ENCODE measurements around the gene INTS4.
"Not testable (repeated sequence)": the region's sequence is repeated elsewhere in the genome, so short reads cannot be mapped to it uniquely, and the experiment has no call there.

Gene INTS4

GRCh38 chr11:77994434-77995362 lies at the start of gene INTS4:
Gene INTS4, minus strand, starts transcription at chr11:77994668. Its CDS starts 25 bp downstream, at chr11:77994643.
- DNase-seq (ENCODE audit: low spot score), result peak; percentile 100

- DNase-seq (ENCODE audit: low spot score), result no peak
Measured at GRCh38 chr11:78041843-78042440, 47.5 kb upstream of the INTS4 start.

GRCh38 chr11:78041380-78041719 lies 46.9 kb upstream of the INTS4 start:
- DNase-seq (ENCODE audit: low spot score), result not testable (repeated sequence)

- DNase-seq (ENCODE audit: low spot score), result no peak
Measured at GRCh38 chr11:78040691-78041379, 46.4 kb upstream of the INTS4 start.

- DNase-seq (ENCODE audit: low spot score), result peak; percentile 78
Measured at GRCh38 chr11:78039919-78040671, 45.6 kb upstream of the INTS4 start.

GRCh38 chr11:78039391-78039918 lies 45.0 kb upstream of the INTS4 start:
- no peak for DNase-seq (ENCODE audit: low spot score)

GRCh38 chr11:78038697-78039313 lies 44.3 kb upstream of the INTS4 start:
- no peak for DNase-seq (ENCODE audit: low spot score)

GRCh38 chr11:78037825-78038620 lies 43.6 kb upstream of the INTS4 start:
- DNase-seq (ENCODE audit: low spot score), result no peak

- no peak for DNase-seq (ENCODE audit: low spot score)
Measured at GRCh38 chr11:78037056-78037455, 42.6 kb upstream of the INTS4 start.

GRCh38 chr11:78036313-78036712 lies 41.8 kb upstream of the INTS4 start:
- DNase-seq (ENCODE audit: low spot score), result no peak

- DNase-seq (ENCODE audit: low spot score), result no peak
Measured at GRCh38 chr11:78034623-78035022, 40.2 kb upstream of the INTS4 start.

- no peak for DNase-seq (ENCODE audit: low spot score)
Measured at GRCh38 chr11:78033040-78033439, 38.6 kb upstream of the INTS4 start.

- no peak for DNase-seq (ENCODE audit: low spot score)
Measured at GRCh38 chr11:78032090-78032489, 37.6 kb upstream of the INTS4 start.

GRCh38 chr11:78031629-78032028 lies 37.2 kb upstream of the INTS4 start:
- DNase-seq (ENCODE audit: low spot score), result no peak

- no peak for DNase-seq (ENCODE audit: low spot score)
Measured at GRCh38 chr11:78030429-78031325, 36.2 kb upstream of the INTS4 start.

- peak; percentile 31 for DNase-seq (ENCODE audit: low spot score)
Measured at GRCh38 chr11:78028423-78028822, 34.0 kb upstream of the INTS4 start.

- DNase-seq (ENCODE audit: low spot score), result no peak
Measured at GRCh38 chr11:78027759-78028158, 33.3 kb upstream of the INTS4 start.

GRCh38 chr11:78025378-78025777 lies 30.9 kb upstream of the INTS4 start:
- no peak for DNase-seq (ENCODE audit: low spot score)

GRCh38 chr11:78023426-78023825 lies 29.0 kb upstream of the INTS4 start:
- no peak for DNase-seq (ENCODE audit: low spot score)

Measured in RKO (cell line).